ENCODE results near the gene IL25. TPM values are rescaled to one million over a fixed set of nuclear protein-coding genes. Genes with fewer than 3 reads are reported as not detected.

The IL25 gene
- total and polyA plus RNA-seq, 8 donors: not detected

- DNase-seq: no peak
- no peaks in the 10 kb centered on the region for H3K9me3 ChIP-seq
- 70 to 80% (median 74%) methylated on average over 15 of the region's 15 CpGs for WGBS, 5 donors
- H3K27me3 ChIP-seq: peaks cover 0 to 51% (median 10%) of the 10 kb centered on the region in 3 donors
- intact Hi-C loops (cut with DNase I; ENCODE audit: low total_unique reads): no loop called here
- no peak within 1 kb of the TSS for H3K4me3 ChIP-seq
- TF ChIP-seq POLR2A (IDR thresholded peaks at IDR 0.05) (no peak), POLR2AphosphoS5 (IDR thresholded peaks at IDR 0.05) (no peak), EP300 (IDR thresholded peaks at IDR 0.05) (no peak)
- TF ChIP-seq, protein P1, sequence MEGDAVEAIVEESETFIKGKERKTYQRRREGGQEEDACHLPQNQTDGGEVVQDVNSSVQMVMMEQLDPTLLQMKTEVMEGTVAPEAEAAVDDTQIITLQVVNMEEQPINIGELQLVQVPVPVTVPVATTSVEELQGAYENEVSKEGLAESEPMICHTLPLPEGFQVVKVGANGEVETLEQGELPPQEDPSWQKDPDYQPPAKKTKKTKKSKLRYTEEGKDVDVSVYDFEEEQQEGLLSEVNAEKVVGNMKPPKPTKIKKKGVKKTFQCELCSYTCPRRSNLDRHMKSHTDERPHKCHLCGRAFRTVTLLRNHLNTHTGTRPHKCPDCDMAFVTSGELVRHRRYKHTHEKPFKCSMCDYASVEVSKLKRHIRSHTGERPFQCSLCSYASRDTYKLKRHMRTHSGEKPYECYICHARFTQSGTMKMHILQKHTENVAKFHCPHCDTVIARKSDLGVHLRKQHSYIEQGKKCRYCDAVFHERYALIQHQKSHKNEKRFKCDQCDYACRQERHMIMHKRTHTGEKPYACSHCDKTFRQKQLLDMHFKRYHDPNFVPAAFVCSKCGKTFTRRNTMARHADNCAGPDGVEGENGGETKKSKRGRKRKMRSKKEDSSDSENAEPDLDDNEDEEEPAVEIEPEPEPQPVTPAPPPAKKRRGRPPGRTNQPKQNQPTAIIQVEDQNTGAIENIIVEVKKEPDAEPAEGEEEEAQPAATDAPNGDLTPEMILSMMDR (IDR thresholded peaks at IDR 0.05): no peak
- H3K27ac ChIP-seq: no peak within 1 kb of the TSS
- H3K4me1 ChIP-seq: no peaks in the 10 kb centered on the region
- no peaks in the 10 kb centered on the region for H3K36me3 ChIP-seq
Observed at GRCh38 chr14:23407516-23408306, 35.1 kb downstream of the IL25 start, which contains the start of gene MYH6. MYH6 (minus strand) TSS chr14:23408273; CDS start chr14:23407223, 1,050 bp downstream.

- Histone ChIP-seq H3K4me3 (no peak overlapping the region), H3K4me1 (no peaks in the 10 kb centered on the region), H3K27me3 (peaks cover 0 to 46% (median 10%) of the 10 kb centered on the region in 3 donors), H3K9me3 (no peaks in the 10 kb centered on the region), H3K27ac (no peak overlapping the region), H3K36me3 (no peaks in the 10 kb centered on the region)
- intact Hi-C loops (cut with DNase I; ENCODE audit: low total_unique reads): no loop called here
- 37 to 56% (median 48%) methylated on average over 5 of the region's 5 CpGs for WGBS, 5 donors
- no peak for DNase-seq
- TF ChIP-seq, protein P1 (IDR thresholded peaks at IDR 0.05): no peak
- TF ChIP-seq POLR2A (IDR thresholded peaks at IDR 0.05): no peak
- no peak for TF ChIP-seq EP300 (IDR thresholded peaks at IDR 0.05)
- no peak for TF ChIP-seq POLR2AphosphoS5 (IDR thresholded peaks at IDR 0.05)
Observed at GRCh38 chr14:23408307-23408630, 35.7 kb downstream of the IL25 start.

DNA sequence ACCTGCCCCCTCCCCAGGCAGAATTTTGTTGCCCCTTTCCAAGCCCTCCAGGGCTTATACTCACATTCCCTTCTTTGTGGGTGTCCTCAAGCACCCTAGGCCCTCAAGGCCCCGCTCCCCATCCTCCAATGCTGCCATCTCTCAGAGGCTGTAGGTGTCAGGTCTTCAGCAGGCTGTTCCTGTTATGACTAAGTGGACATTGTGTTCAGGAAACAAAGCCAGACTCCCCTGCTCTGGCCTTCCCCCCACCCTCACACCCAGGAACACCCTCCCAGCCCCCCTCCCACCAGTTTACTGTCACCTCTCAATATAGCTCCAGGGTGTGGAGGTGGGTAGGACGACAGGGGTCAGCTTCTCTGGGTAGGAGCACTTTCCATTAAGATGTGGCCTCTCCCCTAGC, 36.9 kb downstream of the IL25 start:
- Histone ChIP-seq H3K4me3 (no peak overlapping the region), H3K4me1 (no peaks in the 10 kb centered on the region), H3K9me3 (no peaks in the 10 kb centered on the region), H3K27me3 (peaks cover 0 to 34% (median 8%) of the 10 kb centered on the region in 3 donors), H3K36me3 (no peaks in the 10 kb centered on the region), H3K27ac (no peak overlapping the region)
- no peak for DNase-seq
- 58 to 88% (median 66%) methylated on average over 2 of the region's 2 CpGs for WGBS, 5 donors
- intact Hi-C loops (cut with DNase I; ENCODE audit: low total_unique reads): no loop called here
- TF ChIP-seq POLR2AphosphoS5 (IDR thresholded peaks at IDR 0.05): no peak
- TF ChIP-seq, protein P1 (IDR thresholded peaks at IDR 0.05): no peak
- TF ChIP-seq EP300 (IDR thresholded peaks at IDR 0.05): no peak
- TF ChIP-seq POLR2A (IDR thresholded peaks at IDR 0.05): no peak

- no peaks in the 10 kb centered on the region for H3K4me1 ChIP-seq
- TF ChIP-seq POLR2AphosphoS5 (IDR thresholded peaks at IDR 0.05) (no peak), EP300 (IDR thresholded peaks at IDR 0.05) (no peak), POLR2A (IDR thresholded peaks at IDR 0.05) (no peak)
- TF ChIP-seq, protein P1 (IDR thresholded peaks at IDR 0.05): no peak
- H3K27ac ChIP-seq: no peak overlapping the region
- H3K4me3 ChIP-seq: no peak overlapping the region
- H3K36me3 ChIP-seq: no peaks in the 10 kb centered on the region
- peaks cover 0 to 30% (median 2%) of the 10 kb centered on the region in 3 donors for H3K27me3 ChIP-seq
- 72 to 82% (median 78%) methylated on average over 13 to 14 of the region's 14 CpGs for WGBS, 5 donors
- no peak for DNase-seq
- no peaks in the 10 kb centered on the region for H3K9me3 ChIP-seq
- intact Hi-C loops (cut with DNase I; ENCODE audit: low total_unique reads): no loop called here
Observed at GRCh38 chr14:23409966-23410635, 37.5 kb downstream of the IL25 start.

All from stomach (tissue), 9 donors.